ENCODE results near the gene DMXL2.
"Not testable (repeated sequence)": the region's sequence is repeated elsewhere in the genome, so short reads cannot be mapped to it uniquely, and the experiment has no call there.

Gene DMXL2

GRCh38 chr15:51623386-51623938 lies 891 bp upstream of the DMXL2 start:
- DNase-seq, result peak; percentile 63

GRCh38 chr15:51621936-51622603 lies 501 bp downstream of the DMXL2 start:
- no peak for DNase-seq

DNA sequence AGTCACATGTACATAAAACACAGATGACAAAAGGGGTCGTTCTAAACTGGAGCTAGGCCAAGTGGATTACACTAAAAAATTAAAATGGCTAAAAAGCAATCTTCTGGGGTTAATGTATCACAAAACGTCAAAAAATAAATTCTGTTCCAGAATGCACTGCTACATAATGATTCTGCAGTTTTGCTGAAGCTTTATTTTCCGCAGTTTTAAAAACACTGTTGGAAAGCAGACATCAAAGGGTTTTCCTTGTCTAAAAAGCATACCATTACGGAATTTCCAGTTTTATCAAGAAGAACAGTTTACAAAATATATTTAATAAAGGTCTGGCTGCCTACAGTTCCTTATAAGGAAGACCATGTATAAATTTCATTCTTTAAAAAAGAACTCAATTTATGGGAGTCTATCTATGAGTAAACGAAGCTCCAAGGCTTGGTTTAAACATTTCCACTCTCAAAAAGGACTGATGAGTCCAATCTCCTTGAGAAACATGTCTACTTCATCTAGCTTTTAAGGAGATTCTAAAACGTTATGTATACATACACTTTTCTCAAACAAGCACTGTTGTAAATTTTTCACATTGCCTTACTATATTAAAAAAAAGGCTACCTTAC lies 1.3 kb downstream of the DMXL2 start:
- DNase-seq, result no peak

GRCh38 chr15:51620641-51621040 lies 1.9 kb downstream of the DMXL2 start:
- DNase-seq, result peak; percentile 21

GRCh38 chr15:51620122-51620521 lies 2.4 kb downstream of the DMXL2 start:
- DNase-seq, result no peak

DNA sequence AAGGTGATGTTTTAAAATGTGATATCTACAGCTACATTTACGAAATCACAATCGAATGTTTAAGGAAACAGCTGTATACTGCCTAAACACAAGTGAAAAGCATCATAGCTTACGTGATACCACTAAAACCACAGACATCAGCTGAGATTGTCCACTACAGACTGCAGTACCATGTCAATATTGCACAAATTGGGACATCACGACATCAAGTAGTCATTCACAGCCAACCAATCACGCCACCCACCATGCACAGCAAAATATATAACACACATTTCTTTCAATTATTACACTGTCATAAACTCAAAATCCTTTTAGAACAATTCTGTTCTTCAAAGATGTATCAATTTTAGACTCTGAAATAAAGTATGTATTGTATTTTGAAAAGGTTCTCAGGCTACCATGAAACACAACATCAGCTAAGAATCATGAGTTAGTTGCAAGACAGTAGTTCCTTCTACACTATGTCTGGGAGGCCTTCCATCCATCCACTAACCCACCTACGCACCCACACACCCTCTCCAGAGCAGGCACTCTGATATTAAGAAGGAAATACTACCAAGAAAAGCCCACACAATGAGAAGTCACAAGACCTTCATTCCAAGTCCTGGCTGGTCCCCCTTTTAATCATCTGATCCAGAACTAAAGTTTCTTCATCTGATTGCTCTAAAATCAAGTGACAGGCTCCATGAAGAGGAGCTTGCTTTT lies 3.1 kb downstream of the DMXL2 start:
- no peak for DNase-seq

DNA sequence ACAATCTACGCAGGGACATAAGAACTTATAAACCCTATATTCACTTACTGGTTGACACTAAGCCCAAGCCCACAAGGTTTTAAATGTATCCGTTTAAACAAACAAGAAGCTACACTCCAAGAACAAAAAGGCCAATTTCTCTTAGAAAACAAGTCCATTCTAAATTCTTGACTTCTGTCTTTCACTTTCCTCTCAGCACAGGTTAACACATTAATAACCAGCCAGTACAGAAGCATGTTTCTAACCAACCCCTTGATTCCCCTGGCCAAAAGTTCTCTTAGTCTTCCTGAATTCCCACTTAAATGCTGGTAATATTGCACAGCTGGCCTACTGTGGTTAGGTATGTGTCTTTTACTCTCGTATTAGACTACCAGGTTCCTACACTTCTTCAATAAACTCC lies 4.7 kb downstream of the DMXL2 start:
- DNase-seq, result no peak

DNA sequence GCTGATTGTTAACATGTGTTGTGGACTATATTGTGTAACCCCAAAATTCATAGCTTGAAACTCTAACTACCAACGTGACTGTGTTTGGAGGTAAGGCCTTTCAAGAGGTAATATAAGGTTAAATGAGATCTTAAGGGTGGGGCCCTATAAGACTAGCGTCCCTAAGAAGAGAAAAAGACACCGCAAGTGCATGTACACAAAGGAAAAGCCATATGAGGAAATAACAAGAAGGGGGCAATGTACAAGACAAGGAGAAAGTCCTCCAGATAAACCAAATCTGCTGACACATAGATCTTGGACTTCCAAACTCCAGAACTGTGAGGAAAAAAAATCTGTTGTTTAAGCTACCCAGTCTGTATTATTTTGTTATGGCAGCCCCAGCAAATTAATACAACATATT lies 8.6 kb downstream of the DMXL2 start:
- DNase-seq, result no peak

GRCh38 chr15:51612669-51613068 lies 9.9 kb downstream of the DMXL2 start:
- DNase-seq, result not testable (repeated sequence)

DNA sequence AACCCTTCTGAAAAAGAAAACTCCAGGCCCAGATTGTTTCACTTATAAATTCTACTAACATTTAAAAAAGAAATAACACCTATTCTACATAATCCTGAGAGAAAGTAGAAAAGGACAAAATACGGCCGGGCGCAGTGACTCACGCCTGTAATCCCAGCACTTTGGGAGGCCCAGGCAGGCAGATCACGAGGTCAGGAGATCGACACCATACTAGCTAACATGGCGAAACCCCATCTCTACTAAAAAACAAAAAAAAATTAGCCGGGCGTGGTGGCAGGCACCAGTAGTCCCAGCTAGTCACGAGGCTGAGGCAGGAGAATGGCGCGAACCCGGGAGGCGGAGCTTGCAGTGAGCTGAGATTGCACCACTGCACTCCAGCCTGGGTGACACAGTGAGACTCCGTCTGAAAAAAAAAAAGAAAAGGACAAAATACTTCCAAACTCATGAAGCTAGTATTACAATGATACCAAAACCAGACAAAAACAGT lies 19.1 kb downstream of the DMXL2 start:
- DNase-seq, result peak; percentile 39

- DNase-seq, result no peak
Observed at GRCh38 chr15:51603002-51603401, 19.6 kb downstream of the DMXL2 start.

- no peak for DNase-seq
Observed at GRCh38 chr15:51602484-51602883, 20.1 kb downstream of the DMXL2 start.

- DNase-seq, result no peak
Observed at GRCh38 chr15:51601801-51602200, 20.8 kb downstream of the DMXL2 start.

DNA sequence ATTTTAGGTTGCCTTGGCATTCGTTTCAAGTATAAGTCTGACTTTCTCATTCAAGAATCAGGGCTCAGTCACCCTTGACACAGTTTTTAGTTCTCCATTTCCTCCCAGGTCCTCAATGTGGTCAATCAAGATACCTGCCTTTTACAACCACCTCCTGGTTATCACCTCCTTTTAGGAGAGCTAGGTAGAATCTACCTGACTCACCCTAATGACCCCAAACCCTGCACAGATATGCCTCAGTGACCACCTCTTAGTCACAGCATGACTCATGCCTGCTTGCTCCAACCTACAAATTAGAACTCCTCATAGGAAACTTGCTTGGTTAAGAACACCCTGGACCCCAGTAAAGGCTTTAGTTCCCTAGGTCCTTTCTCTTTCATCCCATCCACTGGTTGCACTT lies 22.5 kb downstream of the DMXL2 start:
- DNase-seq, result no peak

- DNase-seq, result peak; percentile 32
Observed at GRCh38 chr15:51589881-51590568, 32.5 kb downstream of the DMXL2 start.

GRCh38 chr15:51588966-51589365 lies 33.6 kb downstream of the DMXL2 start:
- no peak for DNase-seq

GRCh38 chr15:51585986-51586385 lies 36.6 kb downstream of the DMXL2 start:
- peak; percentile 78 for DNase-seq

- DNase-seq, result no peak
Observed at GRCh38 chr15:51580982-51581381, 41.6 kb downstream of the DMXL2 start.

- DNase-seq, result no peak
Observed at GRCh38 chr15:51580385-51580784, 42.2 kb downstream of the DMXL2 start.

- DNase-seq, result no peak
Observed at GRCh38 chr15:51579012-51579411, 43.6 kb downstream of the DMXL2 start.

- no peak for DNase-seq
Observed at GRCh38 chr15:51577636-51578304, 44.8 kb downstream of the DMXL2 start.

- DNase-seq, result no peak
Observed at GRCh38 chr15:51576911-51577500, 45.6 kb downstream of the DMXL2 start.

Data from SIG-M5 (cell line).